Fibroblast of lung (primary cell): ENCODE measurements around the gene GAB2.

ENCODE experiments used
- CTCF ChIP-seq, 2 donors: IDR thresholded peaks in 1 of 2; conservative IDR thresholded peaks in 1 of 2; 1 replicate in 1 of 2; 2 replicates in 1 of 2; pipeline ENCODE4 v1.5.1; 2011 to 2012; ENCODE audit warnings: low read length in 2 of 2, control low read depth in 1 of 2, inconsistent platforms in 1 of 2, low read depth in 1 of 2, mild to moderate bottlenecking in 1 of 2
- EZH2 ChIP-seq: IDR thresholded peaks from 2 replicates; pipeline ENCODE4 v1.5.1; 2012; ENCODE audit warnings: low read length, control low read depth, mild to moderate bottlenecking; ENCODE audit errors: missing control alignments

GRCh38 chr11:78171951-78172350, 245.7 kb downstream of the GAB2 start:
- no peak for TF ChIP-seq CTCF (conservative IDR thresholded peaks at IDR 0.05 in 1 of 2, IDR thresholded peaks at IDR 0.05 in 1 of 2; ENCODE audit: low read depth in 1 of 2, low read length in 2 of 2)
- no peak for TF ChIP-seq EZH2
